Tibial artery (tissue), 4 donors: ENCODE measurements around the gene NAPB.

Source experiments
- DNase-seq, 2 donors: peaks; one replicate each; pipeline ENCODE4 v3.0.0-alpha.2; 2019
- H3K27ac ChIP-seq, 2 donors: fragments of 200-600 bp; sonication (generic) in 1 of 2; 1 replicate in 1 of 2; 2 replicates in 1 of 2; pipeline ENCODE4 v1.5.1; 2018 to 2019; ENCODE audit warnings: mild to moderate bottlenecking in 1 of 2
- H3K27me3 ChIP-seq, 2 donors: fragments of 200-600 bp; sonication (generic) in 1 of 2; one replicate each; pipeline versions ENCODE4 v1.5.1 to v1.6.0; 2016 to 2019
- H3K36me3 ChIP-seq, 3 donors: fragments of 200-600 bp; sonication (generic) in 2 of 3; one replicate each; pipeline ENCODE4 v1.5.1; 2016 to 2019; ENCODE audit warnings: mild to moderate bottlenecking in 2 of 3
- H3K4me1 ChIP-seq, 4 donors: fragments of 200-600 bp; sonication (generic) in 2 of 4; 1 replicate in 3 of 4; 2 replicates in 1 of 4; pipeline ENCODE4 v1.5.1; 2016 to 2019
- H3K4me3 ChIP-seq, 2 donors: fragments of 200-600 bp; sonication (generic) in 1 of 2; 1 replicate in 1 of 2; 2 replicates in 1 of 2; pipeline ENCODE4 v1.5.1; 2018 to 2019; ENCODE audit warnings: mild to moderate bottlenecking in 2 of 2
- H3K9me3 ChIP-seq, 3 donors: fragments of 200-600 bp; sonication (generic) in 1 of 3; one replicate each; pipeline ENCODE4 v1.5.1; 2016 to 2019
- intact Hi-C: fragments of 100-400 bp; cut with DNase I; formaldehyde crosslinking; loops from one replicate; pipeline ENCODE4 v1.15.0; 2023; ENCODE audit warnings: low total_unique reads
- TF ChIP-seq, protein P1 (sequence below), 2 experiments: fragments of 200-600 bp in 1 of 2; fragments of 450-650 bp in 1 of 2; IDR thresholded peaks; one replicate each; pipeline ENCODE4 v1.5.1; 2017 to 2019; ENCODE audit warnings: antibody characterized with exemption in 2 of 2, mild to moderate bottlenecking in 1 of 2, moderate library complexity in 1 of 2

Gene NAPB

DNA sequence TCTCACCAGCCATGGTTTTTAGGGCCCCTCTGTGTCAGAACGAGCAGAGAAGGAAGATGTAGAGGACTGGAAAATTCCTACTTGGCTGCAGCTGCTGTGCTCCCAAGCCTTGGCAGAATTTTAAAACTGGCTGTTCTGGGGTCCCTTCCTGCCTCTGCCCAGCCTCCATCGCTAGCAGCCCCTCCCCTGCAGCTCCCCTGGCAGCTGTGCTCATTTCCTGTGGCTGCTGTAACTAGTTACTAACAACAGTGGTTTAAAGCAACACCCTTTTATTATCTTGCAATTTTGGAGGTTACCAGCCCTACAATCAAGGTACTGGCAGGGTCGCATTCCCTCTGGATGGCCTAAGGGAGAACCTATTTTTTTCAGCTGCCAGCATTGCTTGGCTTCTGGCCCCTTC, 35.1 kb upstream of the NAPB start:
- Histone ChIP-seq H3K36me3 (no peaks in the 10 kb centered on the region), H3K4me1 (no peaks in the 10 kb centered on the region), H3K4me3 (no peak overlapping the region), H3K27ac (no peak overlapping the region), H3K9me3 (peaks cover 0 to 4% (median 0%) of the 10 kb centered on the region in 3 donors), H3K27me3 (peaks cover 0 to 26% of the 10 kb centered on the region in 2 donors)
- intact Hi-C loops = no loop called here
- TF ChIP-seq, protein P1, sequence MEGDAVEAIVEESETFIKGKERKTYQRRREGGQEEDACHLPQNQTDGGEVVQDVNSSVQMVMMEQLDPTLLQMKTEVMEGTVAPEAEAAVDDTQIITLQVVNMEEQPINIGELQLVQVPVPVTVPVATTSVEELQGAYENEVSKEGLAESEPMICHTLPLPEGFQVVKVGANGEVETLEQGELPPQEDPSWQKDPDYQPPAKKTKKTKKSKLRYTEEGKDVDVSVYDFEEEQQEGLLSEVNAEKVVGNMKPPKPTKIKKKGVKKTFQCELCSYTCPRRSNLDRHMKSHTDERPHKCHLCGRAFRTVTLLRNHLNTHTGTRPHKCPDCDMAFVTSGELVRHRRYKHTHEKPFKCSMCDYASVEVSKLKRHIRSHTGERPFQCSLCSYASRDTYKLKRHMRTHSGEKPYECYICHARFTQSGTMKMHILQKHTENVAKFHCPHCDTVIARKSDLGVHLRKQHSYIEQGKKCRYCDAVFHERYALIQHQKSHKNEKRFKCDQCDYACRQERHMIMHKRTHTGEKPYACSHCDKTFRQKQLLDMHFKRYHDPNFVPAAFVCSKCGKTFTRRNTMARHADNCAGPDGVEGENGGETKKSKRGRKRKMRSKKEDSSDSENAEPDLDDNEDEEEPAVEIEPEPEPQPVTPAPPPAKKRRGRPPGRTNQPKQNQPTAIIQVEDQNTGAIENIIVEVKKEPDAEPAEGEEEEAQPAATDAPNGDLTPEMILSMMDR (IDR thresholded peaks at IDR 0.05) = no peak
- no peak for DNase-seq

DNA sequence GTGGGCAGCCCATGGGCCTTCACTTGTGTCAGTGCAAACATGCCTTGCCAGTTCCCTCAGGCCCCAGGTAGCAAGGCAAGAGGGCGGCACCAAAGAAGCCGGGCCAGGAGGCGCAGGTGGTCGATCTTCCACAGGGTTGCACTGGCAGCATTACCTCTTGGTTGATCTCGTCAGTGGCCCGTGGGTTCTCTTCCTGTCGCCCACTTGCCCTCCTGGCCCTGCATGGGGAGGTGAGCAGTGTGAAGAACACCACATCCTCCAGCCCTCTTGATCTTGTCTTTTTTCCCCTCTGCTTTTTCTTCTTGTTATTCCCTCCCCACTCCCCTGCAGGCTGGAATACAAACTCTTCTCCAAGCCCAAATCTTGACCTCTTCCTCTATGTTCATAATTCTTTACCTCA, 34.4 kb upstream of the NAPB start:
- Histone ChIP-seq H3K36me3 (no peaks in the 10 kb centered on the region), H3K4me1 (no peaks in the 10 kb centered on the region), H3K27ac (no peak overlapping the region), H3K27me3 (peaks cover 0 to 27% of the 10 kb centered on the region in 2 donors), H3K4me3 (no peak overlapping the region), H3K9me3 (peaks cover 0 to 4% (median 0%) of the 10 kb centered on the region in 3 donors)
- TF ChIP-seq, protein P1 (IDR thresholded peaks at IDR 0.05) = no peak
- DNase-seq = no peak
- intact Hi-C loops = no loop called here

DNA sequence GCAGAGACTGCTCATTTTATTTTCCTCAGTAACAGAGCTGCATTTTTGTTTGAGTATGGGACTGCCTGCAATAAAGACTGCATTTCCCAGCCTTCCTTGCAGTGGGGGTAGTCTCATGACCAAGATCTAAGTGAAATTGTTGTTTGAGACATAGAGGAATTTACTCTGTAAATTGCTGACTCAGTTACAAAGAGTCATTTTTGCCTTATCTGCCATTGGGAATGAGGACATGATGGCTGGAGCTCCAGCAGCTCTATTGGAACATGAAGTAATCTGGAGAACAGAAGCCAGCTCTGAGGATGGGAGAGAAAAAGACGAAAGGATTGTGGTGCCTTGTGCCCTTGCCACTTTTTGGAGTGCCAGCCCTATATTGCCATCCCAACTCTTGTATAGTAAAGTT, 33.5 kb upstream of the NAPB start:
- H3K4me3 ChIP-seq = no peak overlapping the region
- no peak overlapping the region for H3K27ac ChIP-seq
- H3K9me3 ChIP-seq = peaks cover 0 to 4% (median 0%) of the 10 kb centered on the region in 3 donors
- H3K36me3 ChIP-seq = no peaks in the 10 kb centered on the region
- intact Hi-C loops = no loop called here
- TF ChIP-seq, protein P1 (IDR thresholded peaks at IDR 0.05) = no peak
- H3K27me3 ChIP-seq = peaks cover 0 to 27% of the 10 kb centered on the region in 2 donors
- no peaks in the 10 kb centered on the region for H3K4me1 ChIP-seq
- no peak for DNase-seq

DNA sequence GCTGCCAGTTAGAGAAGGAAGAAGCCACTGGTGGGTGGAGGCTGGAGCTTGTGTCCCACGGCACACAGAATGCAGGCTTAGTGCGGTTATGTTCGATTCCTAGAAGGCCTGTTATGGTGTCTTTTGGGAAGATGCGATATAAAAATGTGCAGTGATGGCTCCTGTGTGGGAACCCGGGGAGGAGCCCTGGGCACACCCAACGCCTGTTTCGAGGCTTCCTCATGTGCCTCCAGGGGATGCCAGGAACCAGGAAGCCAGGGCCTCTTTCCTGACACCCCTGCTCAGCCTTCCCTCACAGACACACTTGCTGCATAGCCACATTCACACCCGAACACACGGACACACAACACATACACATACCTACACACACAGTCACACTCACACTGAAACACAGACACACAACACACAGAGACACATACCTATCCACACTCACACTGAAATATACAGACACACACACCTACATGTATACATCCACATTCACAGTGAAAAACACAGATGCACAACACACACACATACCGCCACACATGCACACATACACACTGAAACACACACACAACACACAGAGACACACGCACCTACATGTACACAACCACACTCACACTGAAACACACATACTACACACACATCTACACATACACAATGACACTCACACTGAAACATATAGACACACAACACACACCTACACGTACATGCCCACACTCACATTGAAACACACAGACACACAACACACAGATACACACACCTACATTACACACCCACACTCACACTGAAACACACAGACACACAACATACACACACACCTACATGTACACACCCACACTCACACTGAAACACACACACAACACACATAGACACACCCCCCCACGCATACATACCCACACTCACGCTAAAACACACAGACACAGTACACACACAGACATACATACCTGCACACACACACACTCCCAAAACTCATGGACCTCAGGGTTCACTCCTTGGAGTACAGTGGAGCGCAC, 32.6 kb upstream of the NAPB start:
- no peak for DNase-seq
- H3K4me3 ChIP-seq = no peak overlapping the region
- peaks cover 0 to 27% of the 10 kb centered on the region in 2 donors for H3K27me3 ChIP-seq
- intact Hi-C loops = no loop called here
- TF ChIP-seq, protein P1 (IDR thresholded peaks at IDR 0.05) = no peak
- no peaks in the 10 kb centered on the region for H3K36me3 ChIP-seq
- no peak overlapping the region for H3K27ac ChIP-seq
- H3K9me3 ChIP-seq = peaks cover 0 to 4% (median 0%) of the 10 kb centered on the region in 3 donors
- no peaks in the 10 kb centered on the region for H3K4me1 ChIP-seq

DNA sequence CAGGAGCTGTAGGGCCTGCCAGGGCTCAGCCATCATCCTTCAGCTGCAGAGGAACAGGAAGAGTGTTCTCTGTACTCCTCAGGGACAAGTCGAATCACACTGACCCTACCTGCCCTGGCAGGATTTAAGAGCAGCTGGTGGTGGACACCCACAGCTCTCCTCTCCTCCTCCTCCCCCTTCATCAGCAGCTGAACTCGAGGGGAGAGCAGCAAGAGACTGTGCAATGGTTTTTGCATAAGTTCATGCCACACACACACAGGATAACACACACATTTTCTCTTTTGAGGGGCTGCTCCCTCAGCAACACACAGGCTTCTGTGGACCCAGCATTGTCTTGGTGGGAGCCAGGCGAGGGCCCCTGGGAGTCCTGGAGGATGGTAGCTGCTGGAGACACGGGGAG, 31.5 kb upstream of the NAPB start, which contains the start of gene CST11:
Gene CST11, minus strand, starts transcription at position 101 of the 400 bp plus-strand sequence. Its CDS starts 65 bp downstream, at position 36.
- DNase-seq = no peak
- intact Hi-C loops = no loop called here
- Histone ChIP-seq H3K4me1 (no peaks in the 10 kb centered on the region), H3K4me3 (no peak within 1 kb of the TSS), H3K9me3 (peaks cover 0 to 4% (median 0%) of the 10 kb centered on the region in 3 donors), H3K36me3 (no peaks in the 10 kb centered on the region), H3K27me3 (peaks cover 0 to 27% of the 10 kb centered on the region in 2 donors), H3K27ac (no peak within 1 kb of the TSS)
- TF ChIP-seq, protein P1 (IDR thresholded peaks at IDR 0.05) = no peak
